Prostate gland (tissue), 2 donors: Measurements from ENCODE around the gene RAB1B. TPM values are rescaled to one million over a fixed set of nuclear protein-coding genes. Genes with fewer than 3 reads are reported as not detected.
"Not testable (repeated sequence)": the region's sequence is repeated elsewhere in the genome, so short reads cannot be mapped to it uniquely, and the experiment has no call there.

Experiments
- DNase-seq: peaks from one replicate; pipeline ENCODE4 v3.0.0-alpha.2; 2019; ENCODE audit warnings: low spot score
- H3K27ac ChIP-seq, 2 donors: fragments of 200-600 bp; sonication (generic); 2 replicates each; pipeline ENCODE4 v1.5.1; 2017 to 2019
- H3K27me3 ChIP-seq: fragments of 200-600 bp; sonication (generic); replicated peaks from 2 replicates; pipeline ENCODE4 v1.5.1; 2019; ENCODE audit not compliant: insufficient read depth
- H3K36me3 ChIP-seq, 2 donors: fragments of 200-600 bp; sonication (generic); 1 replicate in 1 of 2; 2 replicates in 1 of 2; pipeline versions ENCODE4 v1.5.1 to v1.8.1; 2017 to 2019
- H3K4me1 ChIP-seq: fragments of 200-600 bp; sonication (generic); replicated peaks from 2 replicates; pipeline ENCODE4 v1.5.1; 2019
- H3K4me3 ChIP-seq, 2 donors: fragments of 200-600 bp; sonication (generic); 2 replicates each; pipeline ENCODE4 v1.5.1; 2017 to 2019
- H3K9me3 ChIP-seq: fragments of 200-600 bp; sonication (generic); 2 replicates; pipeline ENCODE4 v1.5.1; 2017
- POLR2A ChIP-seq: fragments of 450-650 bp; IDR thresholded peaks from one replicate; pipeline ENCODE4 v1.6.1; 2016; ENCODE audit warnings: antibody characterized with exemption, mild to moderate bottlenecking
- POLR2AphosphoS5 ChIP-seq: sonication (generic); formaldehyde crosslinking; IDR thresholded peaks from one replicate; pipeline ENCODE4 v1.6.1; 2017; ENCODE audit warnings: antibody characterized with exemption
- WGBS: methylation state at CpG from one replicate; pipeline ENCODE4 v1.1.5; 2018; 5-methylcytosine and 5-hydroxymethylcytosine counted together
- intact Hi-C: fragments of 100-400 bp; cut with DNase I; formaldehyde crosslinking; loops from one replicate; pipeline ENCODE4 v1.14.2; 2022
- total RNA-seq, 2 donors: library from RNA; depleted of rRNA; stranded (reverse); fragments of >200 nt; gene quantifications; one replicate each; pipeline ENCODE4 v1.1.0, GENCODE V29; 2016
- TF ChIP-seq, protein P1 (sequence below), 4 experiments: fragments of 200-600 bp in 2 of 4; fragments of 450-650 bp in 2 of 4; sonication (generic) in 2 of 4; IDR thresholded peaks; 1 replicate in 3 of 4; 2 replicates in 1 of 4; pipeline ENCODE4 v1.5.1; 2016 to 2019; ENCODE audit warnings: antibody characterized with exemption in 4 of 4, mild to moderate bottlenecking in 2 of 4, moderate library complexity in 2 of 4

RAB1B gene
- total RNA-seq, 2 donors from 2014 or later, result 140 to 166 TPM

GRCh38 chr11:66272596-66272995 is 4.2 kb downstream of the RAB1B start:
- peaks cover 15 to 35% of the 10 kb centered on the region in 2 donors for H3K36me3 ChIP-seq
- intact Hi-C loops, result no loop called here
- H3K27me3 ChIP-seq, result no peaks in the 10 kb centered on the region
- no peak overlapping the region for H3K4me3 ChIP-seq
- H3K4me1 ChIP-seq, result peaks cover 5% of the 10 kb centered on the region
- DNase-seq, result no peak
- 86% methylated on average over 2 of the region's 2 CpGs for WGBS
- no peak overlapping the region for H3K27ac ChIP-seq
- H3K9me3 ChIP-seq, result no peaks in the 10 kb centered on the region
- TF ChIP-seq POLR2AphosphoS5 (no peak), POLR2A (no peak)
- TF ChIP-seq, protein P1, sequence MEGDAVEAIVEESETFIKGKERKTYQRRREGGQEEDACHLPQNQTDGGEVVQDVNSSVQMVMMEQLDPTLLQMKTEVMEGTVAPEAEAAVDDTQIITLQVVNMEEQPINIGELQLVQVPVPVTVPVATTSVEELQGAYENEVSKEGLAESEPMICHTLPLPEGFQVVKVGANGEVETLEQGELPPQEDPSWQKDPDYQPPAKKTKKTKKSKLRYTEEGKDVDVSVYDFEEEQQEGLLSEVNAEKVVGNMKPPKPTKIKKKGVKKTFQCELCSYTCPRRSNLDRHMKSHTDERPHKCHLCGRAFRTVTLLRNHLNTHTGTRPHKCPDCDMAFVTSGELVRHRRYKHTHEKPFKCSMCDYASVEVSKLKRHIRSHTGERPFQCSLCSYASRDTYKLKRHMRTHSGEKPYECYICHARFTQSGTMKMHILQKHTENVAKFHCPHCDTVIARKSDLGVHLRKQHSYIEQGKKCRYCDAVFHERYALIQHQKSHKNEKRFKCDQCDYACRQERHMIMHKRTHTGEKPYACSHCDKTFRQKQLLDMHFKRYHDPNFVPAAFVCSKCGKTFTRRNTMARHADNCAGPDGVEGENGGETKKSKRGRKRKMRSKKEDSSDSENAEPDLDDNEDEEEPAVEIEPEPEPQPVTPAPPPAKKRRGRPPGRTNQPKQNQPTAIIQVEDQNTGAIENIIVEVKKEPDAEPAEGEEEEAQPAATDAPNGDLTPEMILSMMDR (IDR thresholded peaks at IDR 0.05), result no peak

GRCh38 chr11:66274219-66274618 is 5.8 kb downstream of the RAB1B start:
- H3K27ac ChIP-seq, result no peak overlapping the region
- intact Hi-C loops, result no loop called here
- peaks cover 15 to 35% of the 10 kb centered on the region in 2 donors for H3K36me3 ChIP-seq
- TF ChIP-seq POLR2A (no peak), POLR2AphosphoS5 (no peak)
- TF ChIP-seq, protein P1 (IDR thresholded peaks at IDR 0.05), result no peak
- no peaks in the 10 kb centered on the region for H3K27me3 ChIP-seq
- H3K4me3 ChIP-seq, result no peak overlapping the region
- H3K9me3 ChIP-seq, result no peaks in the 10 kb centered on the region
- H3K4me1 ChIP-seq, result peaks cover 7% of the 10 kb centered on the region
- DNase-seq, result no peak
- 31% methylated on average over 1 of the region's 1 CpG for WGBS

DNA sequence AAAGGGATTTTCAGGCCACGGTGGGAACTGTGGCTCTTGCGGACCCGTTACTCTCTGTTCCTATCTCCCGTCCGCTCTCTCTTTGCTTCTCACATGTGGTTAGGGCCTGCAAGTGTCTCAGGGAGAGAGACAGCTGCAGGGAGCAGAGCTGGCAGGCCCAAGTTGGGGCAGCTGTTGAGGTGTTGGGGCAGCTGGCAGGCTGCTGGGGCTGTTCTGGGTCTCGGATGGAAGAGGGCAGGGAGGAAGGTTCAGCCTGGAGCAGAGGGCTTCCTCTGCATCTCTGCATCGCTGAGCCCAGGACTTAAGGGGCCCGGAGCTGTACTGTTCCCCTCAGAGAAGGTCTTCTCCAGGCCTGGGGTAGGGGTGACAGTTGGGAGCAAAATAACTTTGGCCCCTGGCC is 7.0 kb downstream of the RAB1B start:
- H3K9me3 ChIP-seq, result no peaks in the 10 kb centered on the region
- TF ChIP-seq POLR2A (no peak), POLR2AphosphoS5 (no peak)
- TF ChIP-seq, protein P1 (IDR thresholded peaks at IDR 0.05), result no peak
- DNase-seq, result no peak
- peaks cover 4% of the 10 kb centered on the region for H3K4me1 ChIP-seq
- H3K27me3 ChIP-seq, result no peaks in the 10 kb centered on the region
- no peak overlapping the region for H3K4me3 ChIP-seq
- no peak overlapping the region for H3K27ac ChIP-seq
- 85% methylated on average over 8 of the region's 8 CpGs for WGBS
- intact Hi-C loops, result no loop called here
- peaks cover 15 to 35% of the 10 kb centered on the region in 2 donors for H3K36me3 ChIP-seq

GRCh38 chr11:66275984-66276612 is 7.7 kb downstream of the RAB1B start:
- intact Hi-C loops, result no loop called here
- Histone ChIP-seq H3K4me1 (peaks cover 4% of the 10 kb centered on the region), H3K27me3 (no peaks in the 10 kb centered on the region), H3K9me3 (no peaks in the 10 kb centered on the region), H3K4me3 (no peak overlapping the region), H3K36me3 (peaks cover 15 to 35% of the 10 kb centered on the region in 2 donors), H3K27ac (no peak overlapping the region)
- 81% methylated on average over 14 of the region's 14 CpGs for WGBS
- TF ChIP-seq POLR2AphosphoS5 (no peak), POLR2A (no peak)
- TF ChIP-seq, protein P1 (IDR thresholded peaks at IDR 0.05), result no peak
- no peak for DNase-seq

DNA sequence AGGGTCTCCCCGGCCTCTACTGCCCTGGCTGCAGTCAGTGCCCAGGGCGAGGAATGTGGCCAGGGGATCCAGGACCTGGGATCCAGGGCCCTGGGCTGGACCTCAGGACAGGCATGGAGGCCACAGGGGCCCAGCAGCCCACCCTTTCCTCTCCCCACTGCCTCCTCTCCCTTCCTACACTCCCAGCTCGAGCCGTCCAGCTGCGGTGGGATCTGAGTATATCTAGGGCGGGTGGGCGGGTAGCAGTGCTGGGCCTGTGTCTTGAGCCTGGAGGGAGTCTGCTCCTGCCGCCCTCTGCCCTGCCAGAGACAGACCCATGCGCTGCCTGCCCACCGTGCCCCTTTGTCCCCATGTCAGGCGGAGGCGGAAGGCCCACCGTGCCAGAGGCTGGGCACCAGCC is 8.2 kb downstream of the RAB1B start:
- H3K4me1 ChIP-seq, intact Hi-C loops, H3K27ac ChIP-seq, H3K27me3 ChIP-seq, H3K4me3 ChIP-seq, DNase-seq, H3K9me3 ChIP-seq: not testable (repeated sequence)
- WGBS, result 74% methylated on average over 13 of the region's 13 CpGs
- H3K36me3 ChIP-seq, result peaks cover 15 to 35% of the 10 kb centered on the region in 2 donors

DNA sequence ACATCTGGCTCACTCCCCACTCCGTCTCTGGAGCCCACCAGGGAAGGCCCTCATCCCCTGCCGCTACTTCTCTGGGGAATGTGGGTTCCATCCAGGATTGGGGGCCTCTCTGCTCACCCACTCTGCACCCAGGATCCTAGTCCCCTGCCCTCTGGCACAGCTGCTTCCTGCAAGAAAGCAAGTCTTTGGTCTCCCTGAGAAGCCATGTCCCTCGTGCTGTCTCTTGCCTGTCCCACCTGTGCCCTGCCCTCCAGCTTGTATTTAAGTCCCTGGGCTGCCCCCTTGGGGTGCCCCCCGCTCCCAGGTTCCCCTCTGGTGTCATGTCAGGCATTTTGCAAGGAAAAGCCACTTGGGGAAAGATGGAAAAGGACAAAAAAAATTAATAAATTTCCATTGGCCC is 8.6 kb downstream of the RAB1B start:
- DNase-seq, intact Hi-C loops: not testable (repeated sequence)
- WGBS, result 72% methylated on average over 4 of the region's 4 CpGs

More for the DNA sequence above, 8.6 kb downstream of the RAB1B start:
- H3K4me1 ChIP-seq, H3K4me3 ChIP-seq, H3K27ac ChIP-seq, H3K27me3 ChIP-seq, H3K9me3 ChIP-seq: not testable (repeated sequence)
- H3K36me3 ChIP-seq, result peaks cover 11 to 32% of the 10 kb centered on the region in 2 donors
